GM04504 (cell line): ENCODE results near the gene NAA15.
"Not testable (repeated sequence)": the region's sequence is repeated elsewhere in the genome, so short reads cannot be mapped to it uniquely, and the experiment has no call there.

Experiments used
- DNase-seq: peaks from one replicate; pipeline ENCODE4 v3.0.0-alpha.2; 2012; ENCODE audit warnings: low read depth

NAA15 gene

GRCh38 chr4:139453041-139453370 lies 151.7 kb downstream of the NAA15 start:
- DNase-seq: peak; percentile 52

- DNase-seq: peak; percentile 95
Observed at GRCh38 chr4:139453371-139454110, 152.2 kb downstream of the NAA15 start.

- DNase-seq: no peak
Observed at GRCh38 chr4:139454111-139455045, 153.1 kb downstream of the NAA15 start, which contains the start of gene RAB33B. RAB33B (plus strand) TSS chr4:139454121; CDS start chr4:139454196, 75 bp downstream.

- no peak for DNase-seq
Observed at GRCh38 chr4:139455126-139455538, 153.8 kb downstream of the NAA15 start.

- no peak for DNase-seq
Observed at GRCh38 chr4:139457318-139457717, 156.0 kb downstream of the NAA15 start.

GRCh38 chr4:139458543-139458942 lies 157.2 kb downstream of the NAA15 start:
- no peak for DNase-seq

GRCh38 chr4:139458999-139459398 lies 157.7 kb downstream of the NAA15 start:
- no peak for DNase-seq

GRCh38 chr4:139460565-139460964 lies 159.3 kb downstream of the NAA15 start:
- DNase-seq: no peak

GRCh38 chr4:139461022-139461628 lies 159.8 kb downstream of the NAA15 start:
- no peak for DNase-seq

- not testable (repeated sequence) for DNase-seq
Observed at GRCh38 chr4:139464512-139464911, 163.2 kb downstream of the NAA15 start.

- no peak for DNase-seq
Observed at GRCh38 chr4:139465922-139466321, 164.6 kb downstream of the NAA15 start.

- not testable (repeated sequence) for DNase-seq
Observed at GRCh38 chr4:139468756-139469155, 167.5 kb downstream of the NAA15 start.

GRCh38 chr4:139469216-139469615 lies 167.9 kb downstream of the NAA15 start:
- no peak for DNase-seq
